Activated naive CD4-positive, alpha-beta T cell treated with anti-CD3 and anti-CD28 coated beads, Interleukin-2, amount 50 U/mL, for 24 hours (primary cell): Measurements from ENCODE around the gene ZNF333.

Experiments used
- H3K27ac Mint-ChIP-seq: one replicate; pipeline ENCODE4 v1.8.0; 2021; ENCODE audit warnings: mild to moderate bottlenecking, mixed read lengths
- H3K27me3 Mint-ChIP-seq: one replicate; pipeline ENCODE4 v1.8.0; 2021; ENCODE audit warnings: mixed read lengths
- H3K36me3 Mint-ChIP-seq: one replicate; pipeline ENCODE4 v1.8.0; 2021; ENCODE audit warnings: mixed read lengths
- H3K4me1 Mint-ChIP-seq: one replicate; pipeline ENCODE4 v1.8.0; 2021; ENCODE audit warnings: mixed read lengths
- H3K4me3 Mint-ChIP-seq: one replicate; pipeline ENCODE4 v1.8.0; 2021; ENCODE audit warnings: mild to moderate bottlenecking, mixed read lengths
- H3K9me3 Mint-ChIP-seq: one replicate; pipeline ENCODE4 v1.8.0; 2021; ENCODE audit warnings: mixed read lengths

ZNF333 gene

GRCh38 chr19:14678199-14678598, 11.6 kb upstream of the ZNF333 start:
- Mint-ChIP-seq H3K9me3 (no peaks in the 10 kb centered on the region), H3K4me1 (no peaks in the 10 kb centered on the region), H3K4me3 (no peak overlapping the region), H3K36me3 (no peaks in the 10 kb centered on the region), H3K27me3 (peaks cover 7% of the 10 kb centered on the region), H3K27ac (no peak overlapping the region)

- no peak overlapping the region for H3K4me3 Mint-ChIP-seq
- H3K4me1 Mint-ChIP-seq = no peaks in the 10 kb centered on the region
- H3K9me3 Mint-ChIP-seq = no peaks in the 10 kb centered on the region
- H3K27me3 Mint-ChIP-seq = no peaks in the 10 kb centered on the region
- H3K36me3 Mint-ChIP-seq = no peaks in the 10 kb centered on the region
- no peak overlapping the region for H3K27ac Mint-ChIP-seq
These were observed 7.8 kb upstream of the ZNF333 start for GRCh38 chr19:14682084-14682483.

GRCh38 chr19:14683439-14683838, 6.4 kb upstream of the ZNF333 start:
- Mint-ChIP-seq H3K4me3 (no peak overlapping the region), H3K9me3 (no peaks in the 10 kb centered on the region), H3K27me3 (no peaks in the 10 kb centered on the region), H3K36me3 (no peaks in the 10 kb centered on the region), H3K27ac (no peak overlapping the region), H3K4me1 (no peaks in the 10 kb centered on the region)

GRCh38 chr19:14686411-14686810, 3.4 kb upstream of the ZNF333 start:
- Mint-ChIP-seq H3K4me1 (peaks cover 15% of the 10 kb centered on the region), H3K4me3 (no peak overlapping the region), H3K36me3 (no peaks in the 10 kb centered on the region), H3K9me3 (no peaks in the 10 kb centered on the region), H3K27me3 (no peaks in the 10 kb centered on the region), H3K27ac (no peak overlapping the region)

- Mint-ChIP-seq H3K9me3 (no peaks in the 10 kb centered on the region), H3K4me3 (no peak overlapping the region), H3K36me3 (peaks cover 13% of the 10 kb centered on the region), H3K27ac (no peak overlapping the region), H3K27me3 (no peaks in the 10 kb centered on the region), H3K4me1 (peaks cover 16% of the 10 kb centered on the region)
These were observed 4.9 kb downstream of the ZNF333 start for GRCh38 chr19:14694641-14695266.

- peaks cover 14% of the 10 kb centered on the region for H3K36me3 Mint-ChIP-seq
- no peak overlapping the region for H3K4me3 Mint-ChIP-seq
- peaks cover 14% of the 10 kb centered on the region for H3K4me1 Mint-ChIP-seq
- no peaks in the 10 kb centered on the region for H3K9me3 Mint-ChIP-seq
- H3K27me3 Mint-ChIP-seq = no peaks in the 10 kb centered on the region
- no peak overlapping the region for H3K27ac Mint-ChIP-seq
These were observed 5.6 kb downstream of the ZNF333 start for GRCh38 chr19:14695471-14695870.

- H3K4me3 Mint-ChIP-seq = no peak overlapping the region
- H3K27ac Mint-ChIP-seq = no peak overlapping the region
- H3K36me3 Mint-ChIP-seq = peaks cover 28% of the 10 kb centered on the region
- H3K9me3 Mint-ChIP-seq = no peaks in the 10 kb centered on the region
- no peaks in the 10 kb centered on the region for H3K27me3 Mint-ChIP-seq
- H3K4me1 Mint-ChIP-seq = no peaks in the 10 kb centered on the region
These were observed 9.8 kb downstream of the ZNF333 start for GRCh38 chr19:14699641-14700040.

GRCh38 chr19:14700711-14701375, 11.0 kb downstream of the ZNF333 start:
- H3K9me3 Mint-ChIP-seq = no peaks in the 10 kb centered on the region
- peaks cover 29% of the 10 kb centered on the region for H3K36me3 Mint-ChIP-seq

GRCh38 chr19:14703833-14704232, 14.0 kb downstream of the ZNF333 start:
- no peaks in the 10 kb centered on the region for H3K4me1 Mint-ChIP-seq
- no peaks in the 10 kb centered on the region for H3K27me3 Mint-ChIP-seq
- peaks cover 39% of the 10 kb centered on the region for H3K36me3 Mint-ChIP-seq
- H3K9me3 Mint-ChIP-seq = no peaks in the 10 kb centered on the region
- no peak overlapping the region for H3K27ac Mint-ChIP-seq
- no peak overlapping the region for H3K4me3 Mint-ChIP-seq

More at GRCh38 chr19:14700711-14701375, 11.0 kb downstream of the ZNF333 start:
- H3K27ac Mint-ChIP-seq = no peak overlapping the region
- no peaks in the 10 kb centered on the region for H3K4me1 Mint-ChIP-seq
- no peaks in the 10 kb centered on the region for H3K27me3 Mint-ChIP-seq
- no peak overlapping the region for H3K4me3 Mint-ChIP-seq

- no peak overlapping the region for H3K27ac Mint-ChIP-seq
- no peak overlapping the region for H3K4me3 Mint-ChIP-seq
- H3K4me1 Mint-ChIP-seq = no peaks in the 10 kb centered on the region
- no peaks in the 10 kb centered on the region for H3K27me3 Mint-ChIP-seq
- H3K9me3 Mint-ChIP-seq = no peaks in the 10 kb centered on the region
- peaks cover 46% of the 10 kb centered on the region for H3K36me3 Mint-ChIP-seq
These were observed 14.6 kb downstream of the ZNF333 start for GRCh38 chr19:14704450-14704849.

- H3K4me3 Mint-ChIP-seq = no peak overlapping the region
- H3K27ac Mint-ChIP-seq = no peak overlapping the region
- no peaks in the 10 kb centered on the region for H3K4me1 Mint-ChIP-seq
- H3K9me3 Mint-ChIP-seq = peaks cover 18% of the 10 kb centered on the region
- no peaks in the 10 kb centered on the region for H3K27me3 Mint-ChIP-seq
- peaks cover 90% of the 10 kb centered on the region for H3K36me3 Mint-ChIP-seq
These were observed 26.0 kb downstream of the ZNF333 start for GRCh38 chr19:14715841-14716240.

- H3K27ac Mint-ChIP-seq = no peak overlapping the region
- no peak overlapping the region for H3K4me3 Mint-ChIP-seq
- H3K27me3 Mint-ChIP-seq = no peaks in the 10 kb centered on the region
- H3K4me1 Mint-ChIP-seq = no peaks in the 10 kb centered on the region
- peaks cover 14% of the 10 kb centered on the region for H3K9me3 Mint-ChIP-seq
- H3K36me3 Mint-ChIP-seq = peaks cover 85% of the 10 kb centered on the region
These were observed 28.8 kb downstream of the ZNF333 start for GRCh38 chr19:14718522-14719116.

- Mint-ChIP-seq H3K9me3 (peaks cover 14% of the 10 kb centered on the region), H3K36me3 (peaks cover 83% of the 10 kb centered on the region), H3K27ac (no peak overlapping the region), H3K4me1 (no peaks in the 10 kb centered on the region), H3K27me3 (no peaks in the 10 kb centered on the region), H3K4me3 (no peak overlapping the region)
These were observed 29.3 kb downstream of the ZNF333 start for GRCh38 chr19:14719162-14719561.

- Mint-ChIP-seq H3K27ac (no peak overlapping the region), H3K4me3 (no peak overlapping the region), H3K27me3 (no peaks in the 10 kb centered on the region), H3K9me3 (peaks cover 25% of the 10 kb centered on the region), H3K36me3 (peaks cover 65% of the 10 kb centered on the region), H3K4me1 (no peaks in the 10 kb centered on the region)
These were observed 32.3 kb downstream of the ZNF333 start for GRCh38 chr19:14722127-14722526.

GRCh38 chr19:14728595-14728994, 38.7 kb downstream of the ZNF333 start:
- Mint-ChIP-seq H3K36me3 (peaks cover 21% of the 10 kb centered on the region), H3K9me3 (peaks cover 25% of the 10 kb centered on the region), H3K4me1 (no peaks in the 10 kb centered on the region), H3K4me3 (no peak overlapping the region), H3K27me3 (no peaks in the 10 kb centered on the region), H3K27ac (no peak overlapping the region)

GRCh38 chr19:14731200-14731599, 41.4 kb downstream of the ZNF333 start:
- H3K27ac Mint-ChIP-seq = no peak overlapping the region
- peaks cover 18% of the 10 kb centered on the region for H3K9me3 Mint-ChIP-seq

More at GRCh38 chr19:14731200-14731599, 41.4 kb downstream of the ZNF333 start:
- peaks cover 12% of the 10 kb centered on the region for H3K36me3 Mint-ChIP-seq
- H3K4me1 Mint-ChIP-seq = no peaks in the 10 kb centered on the region
- H3K4me3 Mint-ChIP-seq = no peak overlapping the region
- no peaks in the 10 kb centered on the region for H3K27me3 Mint-ChIP-seq
